MM.1S (cell line): ENCODE measurements around the gene OPRM1.

Experiments
- EZH2phosphoT487 ChIP-seq: fragments of 300-600 bp; sonication (generic); IDR thresholded peaks from 2 replicates; pipeline ENCODE4 v1.6.1; 2018; ENCODE audit warnings: antibody characterized with exemption, low read length
- TF ChIP-seq, protein P1 (sequence below): fragments of 300-600 bp; sonication (generic); IDR thresholded peaks from 2 replicates; pipeline ENCODE4 v1.5.1; 2016; ENCODE audit warnings: antibody characterized with exemption, low read length, mixed read lengths

GRCh38 chr6:154179434-154179833 is 140.4 kb downstream of the OPRM1 start:
- TF ChIP-seq, protein P1, sequence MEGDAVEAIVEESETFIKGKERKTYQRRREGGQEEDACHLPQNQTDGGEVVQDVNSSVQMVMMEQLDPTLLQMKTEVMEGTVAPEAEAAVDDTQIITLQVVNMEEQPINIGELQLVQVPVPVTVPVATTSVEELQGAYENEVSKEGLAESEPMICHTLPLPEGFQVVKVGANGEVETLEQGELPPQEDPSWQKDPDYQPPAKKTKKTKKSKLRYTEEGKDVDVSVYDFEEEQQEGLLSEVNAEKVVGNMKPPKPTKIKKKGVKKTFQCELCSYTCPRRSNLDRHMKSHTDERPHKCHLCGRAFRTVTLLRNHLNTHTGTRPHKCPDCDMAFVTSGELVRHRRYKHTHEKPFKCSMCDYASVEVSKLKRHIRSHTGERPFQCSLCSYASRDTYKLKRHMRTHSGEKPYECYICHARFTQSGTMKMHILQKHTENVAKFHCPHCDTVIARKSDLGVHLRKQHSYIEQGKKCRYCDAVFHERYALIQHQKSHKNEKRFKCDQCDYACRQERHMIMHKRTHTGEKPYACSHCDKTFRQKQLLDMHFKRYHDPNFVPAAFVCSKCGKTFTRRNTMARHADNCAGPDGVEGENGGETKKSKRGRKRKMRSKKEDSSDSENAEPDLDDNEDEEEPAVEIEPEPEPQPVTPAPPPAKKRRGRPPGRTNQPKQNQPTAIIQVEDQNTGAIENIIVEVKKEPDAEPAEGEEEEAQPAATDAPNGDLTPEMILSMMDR = no peak
- no peak for TF ChIP-seq EZH2phosphoT487
